Uterus (tissue), 2 donors: ENCODE results near the gene MAP4K4.

Source experiments
- CTCF ChIP-seq, 4 experiments: fragments of 200-600 bp in 2 of 4; fragments of 450-650 bp in 2 of 4; sonication (generic) in 2 of 4; IDR thresholded peaks; one replicate each; pipeline ENCODE4 v1.5.1; 2016 to 2019; ENCODE audit warnings: antibody characterized with exemption in 4 of 4, mild to moderate bottlenecking in 2 of 4, moderate library complexity in 1 of 4
- POLR2A ChIP-seq, 2 donors: fragments of 450-650 bp; IDR thresholded peaks; one replicate each; pipeline ENCODE4 v1.6.1; 2016; ENCODE audit warnings: antibody characterized with exemption in 2 of 2, mild to moderate bottlenecking in 1 of 2, moderate library complexity in 1 of 2

DNA sequence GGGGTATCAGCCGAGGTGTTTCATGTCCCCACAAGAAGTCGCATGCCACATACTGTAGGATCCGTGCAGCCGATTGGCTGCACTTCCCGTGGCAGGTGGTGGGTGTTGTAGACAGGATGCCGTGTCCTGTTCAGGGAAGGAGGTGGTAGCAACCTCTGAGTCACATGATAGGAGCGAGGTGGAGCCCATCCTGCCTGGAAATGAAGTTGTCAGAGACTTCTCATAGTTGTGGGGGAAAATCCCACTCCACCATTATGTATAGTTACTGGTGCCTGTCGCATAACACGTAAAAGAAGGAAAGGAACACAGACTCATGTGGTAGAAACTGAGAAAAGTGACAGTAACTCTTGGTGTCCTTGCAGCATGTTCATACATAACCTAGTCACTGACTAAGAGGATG is 202.9 kb downstream of the MAP4K4 start:
- TF ChIP-seq CTCF (IDR thresholded peaks at IDR 0.05) = no peak
- no peak for TF ChIP-seq POLR2A (IDR thresholded peaks at IDR 0.05)
